ENCODE results near the gene ZNF581.

Gene ZNF581

GRCh38 chr19:55689411-55690108, 46.1 kb downstream of the ZNF581 start:
- no peak overlapping the region for H3K4me3 ChIP-seq (replicated peaks; ENCODE audit: insufficient read depth, low read length)
- H3K27ac ChIP-seq (replicated peaks): no peak overlapping the region
- no peak for TF ChIP-seq GABPA (IDR thresholded peaks at IDR 0.05; ENCODE audit: low read depth)
- TF ChIP-seq REST (IDR thresholded peaks at IDR 0.05; ENCODE audit: insufficient replicate concordance, low read depth): no peak
- TF ChIP-seq, protein P1, sequence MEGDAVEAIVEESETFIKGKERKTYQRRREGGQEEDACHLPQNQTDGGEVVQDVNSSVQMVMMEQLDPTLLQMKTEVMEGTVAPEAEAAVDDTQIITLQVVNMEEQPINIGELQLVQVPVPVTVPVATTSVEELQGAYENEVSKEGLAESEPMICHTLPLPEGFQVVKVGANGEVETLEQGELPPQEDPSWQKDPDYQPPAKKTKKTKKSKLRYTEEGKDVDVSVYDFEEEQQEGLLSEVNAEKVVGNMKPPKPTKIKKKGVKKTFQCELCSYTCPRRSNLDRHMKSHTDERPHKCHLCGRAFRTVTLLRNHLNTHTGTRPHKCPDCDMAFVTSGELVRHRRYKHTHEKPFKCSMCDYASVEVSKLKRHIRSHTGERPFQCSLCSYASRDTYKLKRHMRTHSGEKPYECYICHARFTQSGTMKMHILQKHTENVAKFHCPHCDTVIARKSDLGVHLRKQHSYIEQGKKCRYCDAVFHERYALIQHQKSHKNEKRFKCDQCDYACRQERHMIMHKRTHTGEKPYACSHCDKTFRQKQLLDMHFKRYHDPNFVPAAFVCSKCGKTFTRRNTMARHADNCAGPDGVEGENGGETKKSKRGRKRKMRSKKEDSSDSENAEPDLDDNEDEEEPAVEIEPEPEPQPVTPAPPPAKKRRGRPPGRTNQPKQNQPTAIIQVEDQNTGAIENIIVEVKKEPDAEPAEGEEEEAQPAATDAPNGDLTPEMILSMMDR (IDR thresholded peaks at IDR 0.05; ENCODE audit: insufficient read depth, low read length): no peak
- no peak for TF ChIP-seq POLR2AphosphoS5 (IDR thresholded peaks at IDR 0.05; ENCODE audit: low read depth)
- TF ChIP-seq SPI1 (IDR thresholded peaks at IDR 0.05; ENCODE audit: borderline replicate concordance, low read depth): no peak
- no peaks in the 10 kb centered on the region for H3K27me3 ChIP-seq (ENCODE audit: insufficient read depth, poor library complexity, severe bottlenecking)
- DNase-seq (ENCODE audit: low read depth in 1 of 2, low spot score in 1 of 2): no peak

GRCh38 chr19:55690109-55690768, 46.8 kb downstream of the ZNF581 start:
- no peak overlapping the region for H3K4me3 ChIP-seq (replicated peaks; ENCODE audit: insufficient read depth, low read length)
- DNase-seq (ENCODE audit: low read depth in 1 of 2, low spot score in 1 of 2): no peak
- H3K27me3 ChIP-seq (ENCODE audit: insufficient read depth, poor library complexity, severe bottlenecking): no peaks in the 10 kb centered on the region
- no peak overlapping the region for H3K27ac ChIP-seq (replicated peaks)
- no peak for TF ChIP-seq SPI1 (IDR thresholded peaks at IDR 0.05; ENCODE audit: borderline replicate concordance, low read depth)
- no peak for TF ChIP-seq POLR2AphosphoS5 (IDR thresholded peaks at IDR 0.05; ENCODE audit: low read depth)
- TF ChIP-seq, protein P1 (IDR thresholded peaks at IDR 0.05; ENCODE audit: insufficient read depth, low read length): no peak
- no peak for TF ChIP-seq REST (IDR thresholded peaks at IDR 0.05; ENCODE audit: insufficient replicate concordance, low read depth)
- no peak for TF ChIP-seq GABPA (IDR thresholded peaks at IDR 0.05; ENCODE audit: low read depth)

DNA sequence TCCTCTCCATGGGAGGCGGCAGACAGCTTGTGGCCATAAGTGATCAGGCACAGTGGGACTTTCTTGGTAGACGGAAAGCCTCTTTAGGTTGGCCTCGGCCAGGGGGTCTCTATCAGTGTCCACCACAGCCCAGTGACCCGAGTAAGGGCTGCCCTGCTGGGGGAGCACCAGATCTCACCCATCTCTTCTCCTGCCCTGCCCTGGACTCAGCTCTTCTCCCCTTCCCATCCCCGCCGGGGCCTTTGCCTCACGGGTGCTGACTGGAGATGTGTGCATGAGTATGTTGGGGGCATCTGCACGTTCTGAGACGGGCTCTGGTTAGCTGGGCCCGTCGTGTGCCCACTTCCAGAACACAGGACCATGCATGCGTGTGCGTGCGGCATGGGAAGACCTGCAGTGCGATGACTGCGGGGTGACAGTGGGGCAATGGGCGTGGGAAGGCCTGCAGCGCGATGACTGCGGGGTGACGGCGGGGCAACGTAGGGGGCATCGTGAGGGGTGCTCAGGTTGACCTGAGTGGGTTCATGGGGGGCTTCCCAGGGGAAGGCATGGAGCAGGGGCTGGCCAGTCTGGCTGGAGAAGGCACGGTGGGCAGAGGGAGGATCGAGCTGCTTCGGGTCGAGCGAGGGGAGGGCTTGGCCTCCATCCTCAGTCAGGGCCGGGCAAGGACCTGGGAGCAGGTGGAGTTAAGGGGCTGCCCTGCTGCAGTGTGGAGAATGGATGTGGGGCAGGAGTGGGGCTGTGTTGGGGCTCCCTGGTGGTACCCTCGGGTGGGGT, 47.5 kb downstream of the ZNF581 start:
- DNase-seq (ENCODE audit: low read depth in 1 of 2, low spot score in 1 of 2): no peak
- Histone ChIP-seq H3K4me3 (replicated peaks; ENCODE audit: insufficient read depth, low read length) (no peak overlapping the region), H3K27ac (replicated peaks) (no peak overlapping the region), H3K27me3 (ENCODE audit: insufficient read depth, poor library complexity, severe bottlenecking) (no peaks in the 10 kb centered on the region)
- TF ChIP-seq POLR2AphosphoS5 (IDR thresholded peaks at IDR 0.05; ENCODE audit: low read depth): no peak
- TF ChIP-seq, protein P1 (IDR thresholded peaks at IDR 0.05; ENCODE audit: insufficient read depth, low read length): no peak
- no peak for TF ChIP-seq REST (IDR thresholded peaks at IDR 0.05; ENCODE audit: insufficient replicate concordance, low read depth)
- TF ChIP-seq GABPA (IDR thresholded peaks at IDR 0.05; ENCODE audit: low read depth): no peak
- no peak for TF ChIP-seq SPI1 (IDR thresholded peaks at IDR 0.05; ENCODE audit: borderline replicate concordance, low read depth)
